Gastrocnemius medialis (tissue), 4 donors: ENCODE measurements around the gene TRIP12.

Experiments used
- POLR2A ChIP-seq, 2 donors: fragments of 450-650 bp; IDR thresholded peaks; one replicate each; pipeline ENCODE4 v1.6.1; 2017; ENCODE audit warnings: antibody characterized with exemption in 2 of 2, mild to moderate bottlenecking in 2 of 2, moderate library complexity in 2 of 2
- TF ChIP-seq, protein P1 (sequence below), 5 experiments: fragments of 450-650 bp in 3 of 5; fragments of 200-600 bp in 2 of 5; sonication (generic) in 2 of 5; IDR thresholded peaks in 4 of 5; conservative IDR thresholded peaks in 1 of 5; 1 replicate in 4 of 5; 2 replicates in 1 of 5; pipeline ENCODE4 v1.5.1; 2016 to 2019; ENCODE audit warnings: antibody characterized with exemption in 5 of 5, mild to moderate bottlenecking in 3 of 5, moderate library complexity in 3 of 5

DNA sequence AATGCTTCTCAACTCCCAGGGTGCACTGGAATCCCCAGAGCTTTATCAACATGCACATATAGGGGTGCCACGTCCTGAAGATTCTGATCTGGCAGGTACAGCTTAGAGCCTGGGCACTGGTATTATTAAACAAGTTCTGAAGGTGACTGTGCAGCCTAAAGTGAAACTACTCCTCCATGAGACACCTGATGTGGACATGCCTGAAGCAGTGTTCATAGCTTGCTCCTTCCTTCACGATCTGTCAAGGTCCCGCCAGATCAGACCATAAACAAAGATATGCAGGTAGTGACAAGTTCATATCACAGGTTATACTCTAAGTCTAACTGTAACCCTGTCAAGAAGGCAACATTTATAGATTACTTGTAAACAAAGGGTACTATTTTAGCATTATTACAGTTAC lies 142.2 kb downstream of the TRIP12 start:
- TF ChIP-seq, protein P1, sequence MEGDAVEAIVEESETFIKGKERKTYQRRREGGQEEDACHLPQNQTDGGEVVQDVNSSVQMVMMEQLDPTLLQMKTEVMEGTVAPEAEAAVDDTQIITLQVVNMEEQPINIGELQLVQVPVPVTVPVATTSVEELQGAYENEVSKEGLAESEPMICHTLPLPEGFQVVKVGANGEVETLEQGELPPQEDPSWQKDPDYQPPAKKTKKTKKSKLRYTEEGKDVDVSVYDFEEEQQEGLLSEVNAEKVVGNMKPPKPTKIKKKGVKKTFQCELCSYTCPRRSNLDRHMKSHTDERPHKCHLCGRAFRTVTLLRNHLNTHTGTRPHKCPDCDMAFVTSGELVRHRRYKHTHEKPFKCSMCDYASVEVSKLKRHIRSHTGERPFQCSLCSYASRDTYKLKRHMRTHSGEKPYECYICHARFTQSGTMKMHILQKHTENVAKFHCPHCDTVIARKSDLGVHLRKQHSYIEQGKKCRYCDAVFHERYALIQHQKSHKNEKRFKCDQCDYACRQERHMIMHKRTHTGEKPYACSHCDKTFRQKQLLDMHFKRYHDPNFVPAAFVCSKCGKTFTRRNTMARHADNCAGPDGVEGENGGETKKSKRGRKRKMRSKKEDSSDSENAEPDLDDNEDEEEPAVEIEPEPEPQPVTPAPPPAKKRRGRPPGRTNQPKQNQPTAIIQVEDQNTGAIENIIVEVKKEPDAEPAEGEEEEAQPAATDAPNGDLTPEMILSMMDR (IDR thresholded peaks at IDR 0.05 in 4 of 5, conservative IDR thresholded peaks at IDR 0.05 in 1 of 5) = no peak
- TF ChIP-seq POLR2A (IDR thresholded peaks at IDR 0.05) = no peak
